ENCODE results near the gene MANF. TPM values are rescaled to one million over a fixed set of nuclear protein-coding genes. Genes with fewer than 3 reads are reported as not detected.

Gene MANF
- total RNA-seq, 2 donors from 2014 or later, result 42.6 to 48.5 TPM

DNA sequence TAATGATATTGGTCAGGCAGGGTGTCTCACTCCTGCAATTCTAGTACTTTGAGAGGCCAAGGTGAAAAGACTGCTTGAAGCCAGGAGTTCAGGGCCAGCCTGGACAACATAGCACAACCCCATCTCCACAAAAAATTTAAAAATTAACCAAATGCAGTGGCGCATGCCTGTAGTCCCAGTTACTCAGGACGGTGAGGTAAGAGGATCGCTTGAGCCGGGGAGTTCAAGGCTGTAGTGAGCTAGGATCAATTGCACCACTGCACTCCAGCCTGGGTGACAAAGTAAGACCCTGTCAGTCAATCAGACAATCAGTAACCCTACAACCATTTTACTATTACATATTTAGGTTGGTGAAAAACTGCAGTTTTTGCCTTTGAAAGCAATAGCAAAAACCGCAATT, 49.0 kb downstream of the MANF start:
- peaks cover 16% of the 10 kb centered on the region for H3K36me3 ChIP-seq

DNA sequence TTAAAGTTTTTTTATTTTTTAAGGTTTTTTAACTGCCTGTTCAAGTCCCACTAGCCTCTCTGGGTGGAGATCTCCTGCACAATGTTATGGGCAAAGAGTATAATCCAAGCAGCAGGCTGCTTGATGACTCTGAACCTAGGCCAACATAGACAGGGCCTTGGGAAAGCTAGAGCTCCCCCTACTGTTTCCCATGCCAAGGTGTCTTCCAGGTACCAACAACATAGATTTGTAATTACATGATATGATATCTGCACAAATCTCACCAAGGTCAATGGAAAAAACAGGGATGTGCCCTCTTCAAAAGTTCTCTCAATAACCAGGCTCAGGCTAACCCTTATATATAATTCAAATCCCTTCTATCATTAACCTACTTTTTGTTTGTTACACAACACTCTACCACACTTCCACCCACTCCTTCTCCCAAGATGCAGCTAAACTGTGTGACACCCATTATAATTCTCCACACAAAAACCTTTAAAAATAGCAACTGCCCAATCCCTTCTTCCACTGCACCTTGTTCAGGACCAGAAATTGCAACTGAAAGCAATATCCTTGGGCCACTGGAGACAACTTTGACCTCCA, 49.7 kb downstream of the MANF start:
- H3K9me3 ChIP-seq, result no peaks in the 10 kb centered on the region
- ATAC-seq (ENCODE audit: insufficient number of reproducible peaks, low FRiP score, low read depth) (no peak), DNase-seq (ENCODE audit: low spot score) (no peak)
- H3K36me3 ChIP-seq, result peaks cover 16% of the 10 kb centered on the region
- H3K27ac ChIP-seq, result no peak overlapping the region
- H3K4me1 ChIP-seq (ENCODE audit: control insufficient read depth in 1 of 2, low read depth in 2 of 2), result no peaks in the 10 kb centered on the region
- H3K4me3 ChIP-seq, result no peak overlapping the region
- TF ChIP-seq, protein P1, sequence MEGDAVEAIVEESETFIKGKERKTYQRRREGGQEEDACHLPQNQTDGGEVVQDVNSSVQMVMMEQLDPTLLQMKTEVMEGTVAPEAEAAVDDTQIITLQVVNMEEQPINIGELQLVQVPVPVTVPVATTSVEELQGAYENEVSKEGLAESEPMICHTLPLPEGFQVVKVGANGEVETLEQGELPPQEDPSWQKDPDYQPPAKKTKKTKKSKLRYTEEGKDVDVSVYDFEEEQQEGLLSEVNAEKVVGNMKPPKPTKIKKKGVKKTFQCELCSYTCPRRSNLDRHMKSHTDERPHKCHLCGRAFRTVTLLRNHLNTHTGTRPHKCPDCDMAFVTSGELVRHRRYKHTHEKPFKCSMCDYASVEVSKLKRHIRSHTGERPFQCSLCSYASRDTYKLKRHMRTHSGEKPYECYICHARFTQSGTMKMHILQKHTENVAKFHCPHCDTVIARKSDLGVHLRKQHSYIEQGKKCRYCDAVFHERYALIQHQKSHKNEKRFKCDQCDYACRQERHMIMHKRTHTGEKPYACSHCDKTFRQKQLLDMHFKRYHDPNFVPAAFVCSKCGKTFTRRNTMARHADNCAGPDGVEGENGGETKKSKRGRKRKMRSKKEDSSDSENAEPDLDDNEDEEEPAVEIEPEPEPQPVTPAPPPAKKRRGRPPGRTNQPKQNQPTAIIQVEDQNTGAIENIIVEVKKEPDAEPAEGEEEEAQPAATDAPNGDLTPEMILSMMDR (IDR thresholded peaks at IDR 0.05), result peak; percentile 17
- H3K27me3 ChIP-seq (replicated peaks; ENCODE audit: insufficient read depth), result no peaks in the 10 kb centered on the region

More for the DNA sequence above, 49.0 kb downstream of the MANF start:
- TF ChIP-seq, protein P1 (IDR thresholded peaks at IDR 0.05), result no peak
- DNase-seq (ENCODE audit: low spot score) (no peak), ATAC-seq (ENCODE audit: insufficient number of reproducible peaks, low FRiP score, low read depth) (no peak)
- H3K9me3 ChIP-seq, result no peaks in the 10 kb centered on the region
- H3K4me3 ChIP-seq, result no peak overlapping the region
- H3K27ac ChIP-seq, result no peak overlapping the region
- no peaks in the 10 kb centered on the region for H3K4me1 ChIP-seq (ENCODE audit: control insufficient read depth in 1 of 2, low read depth in 2 of 2)
- H3K27me3 ChIP-seq (replicated peaks; ENCODE audit: insufficient read depth), result no peaks in the 10 kb centered on the region

DNA sequence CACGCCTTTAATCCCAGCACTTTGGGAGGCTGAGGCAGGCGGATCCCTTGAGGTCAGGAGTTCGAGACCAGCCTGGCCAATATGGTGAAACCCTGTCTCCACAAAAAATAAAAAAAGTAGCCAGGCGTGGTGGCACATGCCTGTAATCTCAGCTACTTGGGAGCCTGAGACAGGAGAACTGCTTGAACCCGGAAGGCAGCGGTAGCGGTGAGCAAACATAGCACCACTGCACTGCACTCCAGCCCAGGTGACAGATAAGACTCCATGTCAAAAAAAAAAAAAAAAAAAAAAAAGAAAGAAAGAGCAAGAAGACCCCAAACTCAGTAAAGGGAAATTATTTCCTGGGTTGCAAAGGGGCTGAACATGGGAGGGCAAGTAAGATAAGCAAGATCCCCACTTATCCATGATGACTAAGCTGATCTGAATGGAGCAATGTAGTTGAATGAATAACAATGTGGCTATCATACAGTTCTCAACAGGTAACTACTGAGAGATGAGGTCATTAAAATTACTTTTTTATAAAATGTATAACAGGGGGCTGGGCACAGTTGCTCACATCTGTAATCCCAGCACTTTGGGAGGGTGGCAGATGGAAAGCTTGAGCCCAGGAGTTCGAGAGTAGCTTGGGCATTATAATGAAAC, 52.0 kb downstream of the MANF start:
- no peak overlapping the region for H3K4me3 ChIP-seq
- no peak overlapping the region for H3K27ac ChIP-seq
- peaks cover 28% of the 10 kb centered on the region for H3K36me3 ChIP-seq
- TF ChIP-seq, protein P1 (IDR thresholded peaks at IDR 0.05), result no peak
- no peak for DNase-seq (ENCODE audit: low spot score)
- no peaks in the 10 kb centered on the region for H3K4me1 ChIP-seq (ENCODE audit: control insufficient read depth in 1 of 2, low read depth in 2 of 2)
- no peaks in the 10 kb centered on the region for H3K9me3 ChIP-seq
- ATAC-seq (ENCODE audit: insufficient number of reproducible peaks, low FRiP score, low read depth), result no peak
- no peaks in the 10 kb centered on the region for H3K27me3 ChIP-seq (replicated peaks; ENCODE audit: insufficient read depth)

Other genes starting within 250 kb of the MANF start
- gene RBM15B, start 6.0 kb downstream of the MANF start, total RNA-seq, result 10 to 100 TPM; 28.3 to 38.0 TPM
- gene DCAF1, start 114.7 kb downstream of the MANF start, total RNA-seq, result 10 to 100 TPM; 12.6 to 28.8 TPM
- gene RAD54L2, start 153.4 kb downstream of the MANF start, total RNA-seq, result 10 to 100 TPM; 41.8 to 42.2 TPM